Measurements from ENCODE around the gene IDH2. TPM values are rescaled to one million over a fixed set of nuclear protein-coding genes. Genes with fewer than 3 reads are reported as not detected.
"Not testable (repeated sequence)": the region's sequence is repeated elsewhere in the genome, so short reads cannot be mapped to it uniquely, and the experiment has no call there.

IDH2 gene
- 100 to 1,000 TPM in 1 of 4 donors, 10 to 100 TPM in 3; 68.6 to 126 (median 76.7) TPM for total RNA-seq

- under 1% methylated on average over 41 of the region's 104 CpGs for WGBS
- Histone ChIP-seq H3K36me3 (no peaks in the 10 kb centered on the region), H3K4me1 (peaks cover 85% of the 10 kb centered on the region), H3K27me3 (no peaks in the 10 kb centered on the region), H3K9me3 (no peaks in the 10 kb centered on the region), H3K4me3 (peak within 1 kb of the TSS; percentile 83), H3K27ac (peak within 1 kb of the TSS; percentile 93)
- DNase-seq (ENCODE audit: low spot score in 2 of 2): no peak
- TF ChIP-seq EP300 (IDR thresholded peaks at IDR 0.05) (no peak), POLR2A (IDR thresholded peaks at IDR 0.05) (peak; percentile 15 to 80), POLR2AphosphoS5 (IDR thresholded peaks at IDR 0.05) (no peak), CTCF (IDR thresholded peaks at IDR 0.05) (no peak)
Observed at GRCh38 chr15:90101969-90102890, at the start of gene IDH2. Gene IDH2 (minus strand): TSS chr15:90102468. CDS start chr15:90102390, 78 bp downstream.

GRCh38 chr15:90150551-90150950, 48.3 kb upstream of the IDH2 start:
- WGBS: 96% methylated on average over 10 of the region's 10 CpGs
- not testable (repeated sequence) for H3K9me3 ChIP-seq; DNase-seq (ENCODE audit: low spot score in 2 of 2); H3K27me3 ChIP-seq; H3K36me3 ChIP-seq; H3K27ac ChIP-seq; H3K4me3 ChIP-seq; H3K4me1 ChIP-seq

- Histone ChIP-seq H3K9me3 (no peaks in the 10 kb centered on the region), H3K4me1 (no peaks in the 10 kb centered on the region), H3K27me3 (no peaks in the 10 kb centered on the region), H3K4me3 (no peak overlapping the region), H3K36me3 (no peaks in the 10 kb centered on the region), H3K27ac (no peak overlapping the region)
- WGBS: 93% methylated on average over 13 of the region's 14 CpGs
- DNase-seq (ENCODE audit: low spot score in 2 of 2): no peak
- TF ChIP-seq POLR2A (IDR thresholded peaks at IDR 0.05): no peak
- no peak for TF ChIP-seq POLR2AphosphoS5 (IDR thresholded peaks at IDR 0.05)
- TF ChIP-seq CTCF (IDR thresholded peaks at IDR 0.05): no peak
- no peak for TF ChIP-seq EP300 (IDR thresholded peaks at IDR 0.05)
Observed at GRCh38 chr15:90149609-90150340, 47.5 kb upstream of the IDH2 start.

- DNase-seq (ENCODE audit: low spot score in 2 of 2); H3K9me3 ChIP-seq; H3K36me3 ChIP-seq; H3K4me3 ChIP-seq; H3K27ac ChIP-seq; H3K27me3 ChIP-seq; H3K4me1 ChIP-seq: not testable (repeated sequence)
- 97% methylated on average over 7 of the region's 7 CpGs for WGBS
Observed at GRCh38 chr15:90146198-90146761, 44.0 kb upstream of the IDH2 start.

- Histone ChIP-seq H3K27me3 (no peaks in the 10 kb centered on the region), H3K27ac (no peak overlapping the region), H3K4me3 (no peak overlapping the region), H3K36me3 (no peaks in the 10 kb centered on the region), H3K4me1 (no peaks in the 10 kb centered on the region), H3K9me3 (no peaks in the 10 kb centered on the region)
- no peak for DNase-seq (ENCODE audit: low spot score in 2 of 2)
- TF ChIP-seq POLR2A (IDR thresholded peaks at IDR 0.05): no peak
- no peak for TF ChIP-seq EP300 (IDR thresholded peaks at IDR 0.05)
- TF ChIP-seq POLR2AphosphoS5 (IDR thresholded peaks at IDR 0.05): no peak
- TF ChIP-seq CTCF (IDR thresholded peaks at IDR 0.05): no peak
- WGBS: 89% methylated on average over 4 of the region's 4 CpGs
Observed at GRCh38 chr15:90145761-90146160, 43.5 kb upstream of the IDH2 start.

GRCh38 chr15:90145259-90145658, 43.0 kb upstream of the IDH2 start:
- H3K4me3 ChIP-seq: no peak overlapping the region
- H3K27ac ChIP-seq: no peak overlapping the region
- no peaks in the 10 kb centered on the region for H3K27me3 ChIP-seq
- no peaks in the 10 kb centered on the region for H3K9me3 ChIP-seq
- TF ChIP-seq POLR2AphosphoS5 (IDR thresholded peaks at IDR 0.05) (no peak), EP300 (IDR thresholded peaks at IDR 0.05) (no peak), CTCF (IDR thresholded peaks at IDR 0.05) (no peak), POLR2A (IDR thresholded peaks at IDR 0.05) (no peak)
- no peak for DNase-seq (ENCODE audit: low spot score in 2 of 2)
- no peaks in the 10 kb centered on the region for H3K36me3 ChIP-seq
- WGBS: 79% methylated on average over 9 of the region's 9 CpGs
- H3K4me1 ChIP-seq: no peaks in the 10 kb centered on the region
